GM06990 (cell line): ENCODE measurements around the gene HNRNPAB.

Experiments
- DNase-seq: peaks from one replicate; pipeline ENCODE4 v3.0.0-alpha.2; 2011; ENCODE audit not compliant: insufficient read length; ENCODE audit errors: extremely low read depth
- H3K27me3 ChIP-seq: replicated peaks from 2 replicates; pipeline ENCODE4 v1.6.0; 2011; ENCODE audit warnings: low read length; ENCODE audit not compliant: control insufficient read depth, insufficient read depth
- H3K36me3 ChIP-seq: 2 replicates; pipeline ENCODE4 v1.5.1; 2011; ENCODE audit warnings: low read length; ENCODE audit not compliant: control insufficient read depth, insufficient read depth
- H3K4me3 ChIP-seq: replicated peaks from 2 replicates; pipeline ENCODE4 v1.5.1; 2011; ENCODE audit warnings: low read depth, mild to moderate bottlenecking, control low read depth, low read length
- CTCF ChIP-seq: IDR thresholded peaks from 2 replicates; pipeline ENCODE4 v1.5.1; 2011; ENCODE audit warnings: low read length, control low read depth, mild to moderate bottlenecking, inconsistent platforms; ENCODE audit not compliant: insufficient read depth, poor library complexity, severe bottlenecking

HNRNPAB gene

GRCh38 chr5:178242416-178242815 lies 38.1 kb downstream of the HNRNPAB start:
- H3K27me3 ChIP-seq, result no peaks in the 10 kb centered on the region
- no peaks in the 10 kb centered on the region for H3K36me3 ChIP-seq
- DNase-seq, result no peak
- H3K4me3 ChIP-seq, result no peak overlapping the region
- no peak for TF ChIP-seq CTCF

GRCh38 chr5:178244576-178244975 lies 40.2 kb downstream of the HNRNPAB start:
- no peak for DNase-seq
- H3K27me3 ChIP-seq, result no peaks in the 10 kb centered on the region

GRCh38 chr5:178245389-178245788 lies 41.1 kb downstream of the HNRNPAB start:
- DNase-seq, result no peak
- no peak overlapping the region for H3K4me3 ChIP-seq
- no peak for TF ChIP-seq CTCF
- no peaks in the 10 kb centered on the region for H3K27me3 ChIP-seq
- no peaks in the 10 kb centered on the region for H3K36me3 ChIP-seq

More at GRCh38 chr5:178244576-178244975, 40.2 kb downstream of the HNRNPAB start:
- no peaks in the 10 kb centered on the region for H3K36me3 ChIP-seq
- no peak overlapping the region for H3K4me3 ChIP-seq
- no peak for TF ChIP-seq CTCF

- H3K36me3 ChIP-seq, result no peaks in the 10 kb centered on the region
- no peak for TF ChIP-seq CTCF
- H3K4me3 ChIP-seq, result no peak overlapping the region
- no peak for DNase-seq
- H3K27me3 ChIP-seq, result no peaks in the 10 kb centered on the region
Observed at GRCh38 chr5:178246624-178247279, 42.4 kb downstream of the HNRNPAB start.

- Histone ChIP-seq H3K36me3 (no peaks in the 10 kb centered on the region), H3K4me3 (no peak overlapping the region), H3K27me3 (no peaks in the 10 kb centered on the region)
- DNase-seq, result no peak
- peak; percentile 11 for TF ChIP-seq CTCF
Observed at GRCh38 chr5:178247481-178248456, 43.4 kb downstream of the HNRNPAB start.
